Measurements from ENCODE around the gene FAM222B. TPM values are rescaled to one million over a fixed set of nuclear protein-coding genes. Genes with fewer than 3 reads are reported as not detected.

Gene FAM222B
- total and polyA plus RNA-seq, 9 of the 15 experiments (the other 6 are each of a cell fraction or from before 2014, with no cell fraction given) = 4.0 to 34.6 (median 7.5) TPM

- TF ChIP-seq ZZZ3 (IDR thresholded peaks at IDR 0.05) = no peak
- TF ChIP-seq TBL1XR1 (IDR thresholded peaks at IDR 0.05; ENCODE audit: low read length in 2 of 2) = peak in 1 of 2 experiments; percentile 66; a peak in 2 of 4 replicates
- no peak for TF ChIP-seq ZNF124 (CRISPR knock-in tag; IDR thresholded peaks at IDR 0.05)
- TF ChIP-seq POLR2A (conservative IDR thresholded peaks at IDR 0.05) = peak; percentile 96
- TF ChIP-seq ZFPM2 (CRISPR knock-in tag; IDR thresholded peaks at IDR 0.05) = 0 out of 2 replicates have a peak, but pooled peaks have one; percentile 55
- peak; percentile 74; the same call in 1 of the 2 replicates for TF ChIP-seq MTA3 (IDR thresholded peaks at IDR 0.05; ENCODE audit: borderline replicate concordance)
- no peak for TF ChIP-seq PTTG1 (tag; IDR thresholded peaks at IDR 0.05; ENCODE audit: low read depth)
- TF ChIP-seq AFF1 (IDR thresholded peaks at IDR 0.05; ENCODE audit: low read depth in 1 of 2, partially characterized antibody in 2 of 2) = peak; percentile 93 to 95
- peak; percentile 86 for TF ChIP-seq ZNF143 (CRISPR knock-in tag; IDR thresholded peaks at IDR 0.05)
- peak; percentile 95 for TF ChIP-seq EP400 (IDR thresholded peaks at IDR 0.05)
- TF ChIP-seq, protein P1, sequence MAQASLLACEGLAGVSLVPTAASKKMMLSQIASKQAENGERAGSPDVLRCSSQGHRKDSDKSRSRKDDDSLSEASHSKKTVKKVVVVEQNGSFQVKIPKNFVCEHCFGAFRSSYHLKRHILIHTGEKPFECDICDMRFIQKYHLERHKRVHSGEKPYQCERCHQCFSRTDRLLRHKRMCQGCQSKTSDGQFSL (CRISPR knock-in tag; IDR thresholded peaks at IDR 0.05) = no peak
- TF ChIP-seq, protein P1 (tag; IDR thresholded peaks at IDR 0.05) = no peak
- peak; percentile 93; the same call in 1 of the 2 replicates for TF ChIP-seq KAT7 (CRISPR knock-in tag; IDR thresholded peaks at IDR 0.05; ENCODE audit: borderline replicate concordance)
- no peak for TF ChIP-seq PCBP2 (IDR thresholded peaks at IDR 0.05; ENCODE audit: low read depth, low read length, poor library complexity, severe bottlenecking)
- no peak; the same call in 1 of the 2 replicates for TF ChIP-seq CBFA2T3 (IDR thresholded peaks at IDR 0.05)
- TF ChIP-seq STAT5B (CRISPR knock-in tag; IDR thresholded peaks at IDR 0.05) = no peak
- TF ChIP-seq CREM (IDR thresholded peaks at IDR 0.05; ENCODE audit: low read depth) = peak; percentile 73; the same call in 1 of the 2 replicates
- peak; percentile 88 for TF ChIP-seq VEZF1 (CRISPR knock-in tag; IDR thresholded peaks at IDR 0.05)
- TF ChIP-seq EP300 (IDR thresholded peaks at IDR 0.05; ENCODE audit: low read length) = 0 out of 2 replicates have a peak, but pooled peaks have one; percentile 20
- TF ChIP-seq POLR3G (IDR thresholded peaks at IDR 0.05; ENCODE audit: extremely low read depth, insufficient read length, insufficient replicate concordance) = no peak
Measured at GRCh38 chr17:28854457-28855335, 12.1 kb upstream of the FAM222B start, which contains the start of gene ERAL1 (continued).

Data from K562 (cell line).